Mucosa of rectum (tissue), 2 donors: ENCODE results near the gene DNAJC1.

ENCODE experiments used
- H3K27ac ChIP-seq, 2 donors: one replicate each; pipeline ENCODE4 v1.7.0; 2013; ENCODE audit warnings: inconsistent platforms in 2 of 2, low read depth in 2 of 2, low read length in 2 of 2
- H3K27me3 ChIP-seq, 2 donors: one replicate each; pipeline ENCODE4 v1.7.0; 2013; ENCODE audit warnings: low read length in 2 of 2; ENCODE audit not compliant: control insufficient read depth in 2 of 2, insufficient read depth in 2 of 2
- H3K36me3 ChIP-seq, 2 donors: one replicate each; pipeline ENCODE4 v1.7.0; 2013; ENCODE audit warnings: low read length in 2 of 2; ENCODE audit not compliant: control insufficient read depth in 2 of 2, insufficient read depth in 2 of 2
- H3K4me1 ChIP-seq, 2 donors: one replicate each; pipeline ENCODE4 v1.7.0; 2013; ENCODE audit warnings: low read length in 2 of 2, mild to moderate bottlenecking in 1 of 2; ENCODE audit not compliant: control insufficient read depth in 2 of 2, insufficient read depth in 2 of 2
- H3K4me3 ChIP-seq, 2 donors: one replicate each; pipeline ENCODE4 v1.7.0; 2013; ENCODE audit warnings: low read length in 2 of 2
- H3K9ac ChIP-seq, 2 donors: one replicate each; pipeline ENCODE4 v1.7.0; 2013; ENCODE audit warnings: low read length in 2 of 2, low read depth in 1 of 2, mild to moderate bottlenecking in 1 of 2
- H3K9me3 ChIP-seq, 2 donors: one replicate each; pipeline ENCODE4 v1.7.0; 2013; ENCODE audit warnings: low read length in 2 of 2; ENCODE audit not compliant: control insufficient read depth in 2 of 2
- donor health status: healthy.
- donor health status: Normal muscosa, but diverticular disease.

Gene DNAJC1

DNA sequence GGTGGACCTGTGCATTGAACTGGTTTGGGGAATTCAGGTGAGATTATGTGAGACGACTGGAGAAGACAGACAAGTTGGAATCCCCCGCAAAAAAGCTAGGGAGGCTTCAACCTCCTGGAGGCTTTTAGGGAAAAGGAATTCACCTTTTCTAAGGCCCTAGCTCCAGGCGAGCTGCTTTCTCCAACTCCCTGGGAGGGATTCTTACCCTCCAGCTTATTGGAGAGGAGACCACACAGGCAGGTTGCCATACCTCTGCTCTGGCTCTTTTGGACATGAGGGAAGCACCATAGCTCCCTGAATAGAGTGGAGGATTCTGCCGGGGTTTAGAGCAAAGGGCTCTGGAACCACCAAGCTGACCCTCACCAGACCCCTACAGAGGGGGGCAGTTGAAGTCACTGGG, 255.7 kb downstream of the DNAJC1 start:
- Histone ChIP-seq H3K27me3 (no peaks in the 10 kb centered on the region), H3K4me1 (peaks cover 0 to 6% of the 10 kb centered on the region in 2 donors), H3K36me3 (peaks cover 10 to 12% of the 10 kb centered on the region in 2 donors), H3K9ac (no peak overlapping the region), H3K4me3 (no peak overlapping the region), H3K27ac (no peak overlapping the region), H3K9me3 (no peaks in the 10 kb centered on the region)

DNA sequence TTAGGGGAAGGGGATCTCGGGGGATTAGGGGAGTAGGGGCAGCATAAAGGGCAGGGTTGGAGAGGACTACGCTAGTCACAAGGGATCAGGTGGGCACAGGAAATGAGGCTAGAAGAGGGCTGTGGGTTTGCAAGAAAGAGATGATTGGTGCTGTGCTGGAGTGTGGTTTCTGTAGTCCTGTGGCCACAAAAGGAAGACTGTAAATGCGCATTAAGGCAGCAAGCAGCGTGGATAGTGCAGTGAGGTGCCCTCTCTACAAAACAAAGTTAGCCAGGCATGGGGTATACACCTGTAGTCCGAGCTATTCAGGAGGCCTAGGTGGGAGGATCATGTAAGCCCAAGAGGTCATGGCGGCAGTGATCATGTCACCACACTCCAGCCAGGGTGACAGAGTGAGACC, 257.4 kb downstream of the DNAJC1 start:
- Histone ChIP-seq H3K9me3 (no peaks in the 10 kb centered on the region), H3K27me3 (no peaks in the 10 kb centered on the region), H3K9ac (no peak overlapping the region), H3K4me3 (no peak overlapping the region), H3K27ac (no peak overlapping the region), H3K36me3 (peaks cover 10 to 14% of the 10 kb centered on the region in 2 donors), H3K4me1 (peaks cover 0 to 1% of the 10 kb centered on the region in 2 donors)

DNA sequence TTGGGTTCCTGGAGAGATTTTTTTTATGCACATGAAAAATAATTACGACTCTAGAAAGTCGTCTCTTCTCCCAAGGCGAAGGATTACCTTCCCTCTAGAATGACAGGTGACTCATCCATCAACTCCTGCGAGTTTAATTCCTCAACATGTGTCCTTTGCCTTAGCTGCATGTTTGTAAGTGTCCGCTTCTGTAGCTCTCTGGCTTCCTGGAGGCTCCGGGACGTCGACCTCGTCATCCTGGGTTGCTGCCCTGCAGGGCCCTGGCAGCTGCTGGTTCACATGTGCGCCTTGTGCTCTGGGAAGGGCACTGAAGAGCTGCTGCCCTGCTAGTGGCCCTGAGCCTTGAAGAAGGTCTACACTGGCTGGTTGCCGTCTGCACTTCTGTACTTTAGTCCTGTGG, 259.3 kb downstream of the DNAJC1 start:
- no peaks in the 10 kb centered on the region for H3K4me1 ChIP-seq
- no peak overlapping the region for H3K4me3 ChIP-seq
- no peak overlapping the region for H3K27ac ChIP-seq
- no peaks in the 10 kb centered on the region for H3K9me3 ChIP-seq
- peaks cover 15 to 26% of the 10 kb centered on the region in 2 donors for H3K36me3 ChIP-seq
- H3K9ac ChIP-seq = no peak overlapping the region
- H3K27me3 ChIP-seq = no peaks in the 10 kb centered on the region

DNA sequence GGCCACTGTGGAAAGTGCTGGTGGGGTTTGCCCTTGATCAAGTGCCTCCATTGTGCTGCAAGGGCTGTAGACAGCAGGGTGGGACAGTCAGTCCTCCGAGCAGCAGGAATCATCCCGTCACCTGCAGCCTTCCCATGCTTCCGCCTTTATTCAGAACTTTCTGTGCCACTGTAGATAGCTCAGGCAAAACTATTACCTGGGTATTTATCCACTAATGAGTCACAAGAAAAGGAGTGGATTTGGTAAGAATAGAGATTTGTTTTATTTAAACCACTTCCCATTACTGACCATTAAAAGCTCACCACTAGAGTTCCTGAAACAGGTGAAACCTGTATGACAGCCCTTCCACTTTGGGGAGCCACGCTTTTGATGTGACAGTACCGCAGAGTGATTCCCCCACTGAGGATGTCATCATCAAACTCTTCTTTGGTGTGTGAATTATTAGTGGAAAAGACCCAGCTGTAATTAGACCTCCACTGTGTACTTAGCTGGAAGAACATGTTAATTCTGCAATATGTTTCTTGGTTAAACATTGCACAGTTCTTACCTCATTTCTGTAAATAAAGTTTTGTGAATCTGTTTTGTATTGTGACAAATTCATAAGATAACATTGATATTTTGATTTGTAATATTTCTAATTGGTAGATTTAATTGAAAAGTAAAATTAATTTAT, 260.7 kb downstream of the DNAJC1 start:
- no peak overlapping the region for H3K4me3 ChIP-seq
- no peaks in the 10 kb centered on the region for H3K27me3 ChIP-seq
- no peaks in the 10 kb centered on the region for H3K4me1 ChIP-seq
- H3K27ac ChIP-seq = no peak overlapping the region
- H3K36me3 ChIP-seq = peaks cover 22 to 34% of the 10 kb centered on the region in 2 donors
- H3K9me3 ChIP-seq = no peaks in the 10 kb centered on the region
- no peak overlapping the region for H3K9ac ChIP-seq

DNA sequence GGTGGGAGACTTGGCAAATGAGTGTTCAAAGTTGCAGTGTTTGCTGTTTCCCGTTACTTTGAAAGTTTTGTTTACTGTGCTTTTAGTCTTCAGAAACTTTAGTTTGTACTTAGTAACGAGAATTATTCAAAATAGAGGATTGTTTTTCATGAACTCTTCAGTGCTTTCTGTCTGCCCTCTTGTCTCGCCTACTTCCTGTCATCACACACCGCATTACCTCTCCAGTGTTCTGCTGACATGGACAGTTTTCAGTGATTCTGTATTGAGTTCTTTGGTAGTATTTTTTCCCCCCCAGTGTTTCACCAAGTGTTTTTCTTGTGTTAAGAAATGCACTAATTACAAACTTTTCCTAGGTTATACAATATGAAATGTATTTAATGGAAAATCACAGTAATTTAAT, 262.5 kb downstream of the DNAJC1 start:
- Histone ChIP-seq H3K9ac (no peak overlapping the region), H3K9me3 (no peaks in the 10 kb centered on the region), H3K4me3 (no peak overlapping the region), H3K36me3 (peaks cover 32 to 41% of the 10 kb centered on the region in 2 donors), H3K4me1 (no peaks in the 10 kb centered on the region), H3K27me3 (no peaks in the 10 kb centered on the region), H3K27ac (no peak overlapping the region)

DNA sequence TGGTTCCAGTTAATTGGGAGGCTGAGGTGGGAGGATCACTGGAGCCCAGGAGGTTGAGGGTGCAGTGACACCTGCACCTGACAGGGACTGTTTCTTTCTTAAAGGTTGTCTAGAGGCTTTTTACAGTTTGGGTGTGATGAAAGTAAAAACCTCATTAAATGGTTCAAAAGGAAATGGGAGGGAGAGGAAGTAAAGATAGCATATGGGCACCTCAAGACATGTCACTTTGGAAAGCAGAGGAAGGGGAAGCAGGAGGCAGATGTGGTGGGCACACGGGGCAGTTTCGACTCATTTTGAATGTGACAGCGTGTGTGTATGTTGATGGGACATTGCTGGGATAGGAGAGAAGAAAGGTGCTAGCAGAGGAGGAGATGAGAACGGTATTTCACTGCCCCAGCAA, 266.4 kb downstream of the DNAJC1 start:
- no peaks in the 10 kb centered on the region for H3K9me3 ChIP-seq
- no peak overlapping the region for H3K4me3 ChIP-seq
- H3K27ac ChIP-seq = no peak overlapping the region
- H3K9ac ChIP-seq = no peak overlapping the region
- H3K27me3 ChIP-seq = no peaks in the 10 kb centered on the region
- peaks cover 36 to 39% of the 10 kb centered on the region in 2 donors for H3K36me3 ChIP-seq
- H3K4me1 ChIP-seq = no peaks in the 10 kb centered on the region

DNA sequence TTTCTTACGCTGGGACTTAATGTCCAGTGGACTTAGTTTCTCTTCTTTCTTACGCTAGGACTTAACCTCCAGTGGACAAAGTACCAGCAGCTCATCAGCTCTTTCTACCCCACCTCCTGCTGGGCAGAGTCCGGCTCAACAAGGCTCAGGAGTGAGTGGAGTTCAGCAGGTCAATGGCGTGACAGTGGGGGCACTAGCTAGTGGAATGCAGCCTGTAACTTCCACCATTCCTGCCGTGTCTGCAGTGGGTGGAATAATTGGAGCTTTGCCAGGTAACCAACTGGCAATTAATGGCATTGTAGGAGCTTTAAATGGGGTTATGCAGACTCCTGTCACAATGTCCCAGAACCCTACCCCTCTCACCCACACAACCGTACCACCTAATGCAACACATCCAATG, 269.8 kb downstream of the DNAJC1 start:
- Histone ChIP-seq H3K4me3 (no peak overlapping the region), H3K27me3 (no peaks in the 10 kb centered on the region), H3K36me3 (peaks cover 24 to 31% of the 10 kb centered on the region in 2 donors), H3K9me3 (no peaks in the 10 kb centered on the region), H3K4me1 (no peaks in the 10 kb centered on the region), H3K27ac (no peak overlapping the region), H3K9ac (no peak overlapping the region)

DNA sequence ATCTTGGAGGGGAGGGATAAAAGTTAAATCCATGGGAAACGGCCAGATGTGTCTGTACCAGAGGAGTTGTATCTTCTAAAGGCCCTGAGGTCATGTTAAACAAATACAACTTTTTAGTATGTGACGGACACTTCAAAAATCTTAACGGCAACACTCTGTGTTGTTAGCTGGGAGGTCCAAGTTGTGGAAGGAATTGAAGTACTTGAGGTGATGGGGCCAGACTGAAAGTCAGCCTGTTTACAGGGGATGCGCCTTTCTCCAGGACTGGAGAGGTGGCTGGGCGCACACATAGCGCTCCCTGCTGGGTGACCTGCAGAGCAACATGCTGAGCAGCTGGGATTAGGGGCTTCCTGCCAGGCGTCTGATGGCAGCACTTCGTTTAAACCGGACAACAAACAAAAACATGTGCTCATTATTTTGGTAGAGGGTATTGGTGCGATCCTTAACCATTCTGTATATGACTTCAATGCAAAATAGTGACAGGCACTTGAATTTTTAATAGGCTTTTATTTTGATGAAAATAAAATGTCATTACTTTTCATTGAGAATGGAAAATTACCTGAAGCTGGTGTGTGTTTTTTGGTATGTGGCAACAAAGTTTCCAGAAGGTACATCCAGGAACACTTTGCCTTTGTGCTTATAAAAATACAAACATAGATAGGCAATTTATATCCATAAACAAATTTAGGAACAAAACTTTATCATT, 271.3 kb downstream of the DNAJC1 start:
- no peak overlapping the region for H3K4me3 ChIP-seq
- H3K36me3 ChIP-seq = peaks cover 16 to 24% of the 10 kb centered on the region in 2 donors
- H3K27me3 ChIP-seq = no peaks in the 10 kb centered on the region
- H3K4me1 ChIP-seq = peaks cover 0 to 3% of the 10 kb centered on the region in 2 donors
- H3K9ac ChIP-seq = no peak overlapping the region
- no peaks in the 10 kb centered on the region for H3K9me3 ChIP-seq
- H3K27ac ChIP-seq = no peak overlapping the region

DNA sequence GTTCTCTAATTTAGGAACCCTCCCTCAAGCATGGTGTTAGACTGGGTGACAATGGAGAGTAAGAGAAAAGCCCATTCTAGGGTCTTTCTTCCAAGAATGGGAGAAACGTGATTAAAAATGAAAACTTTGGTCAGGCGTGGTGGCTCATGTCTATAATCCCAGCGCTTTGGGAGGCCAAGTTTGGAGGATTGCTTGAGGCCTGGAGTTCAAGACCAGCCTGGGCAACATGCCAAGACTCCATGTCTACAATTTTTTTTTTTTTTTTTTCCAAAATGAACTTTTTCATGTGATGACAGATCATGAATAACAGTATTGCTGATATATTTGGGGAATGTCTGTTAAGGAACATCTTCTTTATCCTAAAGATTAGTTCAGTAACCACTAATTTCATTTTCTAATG, 274.9 kb downstream of the DNAJC1 start:
- H3K4me1 ChIP-seq = peaks cover 8 to 10% of the 10 kb centered on the region in 2 donors
- no peak overlapping the region for H3K27ac ChIP-seq
- no peak overlapping the region for H3K4me3 ChIP-seq
- H3K27me3 ChIP-seq = no peaks in the 10 kb centered on the region
- no peak overlapping the region for H3K9ac ChIP-seq
- peaks cover 2 to 4% of the 10 kb centered on the region in 2 donors for H3K36me3 ChIP-seq
- H3K9me3 ChIP-seq = no peaks in the 10 kb centered on the region

DNA sequence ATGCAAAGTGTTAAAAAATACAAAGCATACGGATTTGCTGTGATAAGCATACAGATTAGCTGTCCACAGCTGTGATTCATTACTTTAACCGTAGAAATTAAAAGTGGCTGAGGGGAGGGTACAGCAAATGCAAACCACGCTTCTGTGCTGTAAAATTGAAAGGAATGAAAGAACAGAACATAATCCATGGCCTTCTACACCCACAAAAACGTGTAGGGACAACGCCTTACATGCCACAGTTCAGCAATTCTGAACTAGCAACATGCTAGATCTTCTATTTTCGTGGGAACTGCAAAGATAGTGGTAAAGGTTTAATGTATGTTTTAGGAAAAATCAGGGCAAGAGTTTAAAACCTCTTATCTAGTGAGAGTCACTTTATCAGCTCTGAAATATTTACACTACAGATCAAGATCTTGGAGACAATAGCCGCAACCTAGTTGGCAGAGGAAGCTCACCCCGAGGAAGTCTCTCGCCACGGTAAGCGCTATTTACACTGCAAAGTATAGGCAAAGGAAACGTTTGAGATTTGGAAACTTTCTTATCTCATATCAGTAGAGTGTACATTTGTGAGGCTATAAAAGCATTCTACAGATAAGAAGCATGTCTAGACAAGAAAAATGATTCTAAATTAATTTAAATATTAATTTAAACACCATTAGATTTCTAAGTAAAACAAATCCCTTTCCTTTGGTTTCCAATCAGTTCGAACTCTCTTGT, 275.9 kb downstream of the DNAJC1 start:
- Histone ChIP-seq H3K27ac (no peak overlapping the region), H3K36me3 (peaks cover 0 to 3% of the 10 kb centered on the region in 2 donors), H3K4me3 (no peak overlapping the region), H3K9ac (no peak overlapping the region), H3K4me1 (peaks cover 8 to 10% of the 10 kb centered on the region in 2 donors), H3K9me3 (no peaks in the 10 kb centered on the region), H3K27me3 (no peaks in the 10 kb centered on the region)
